ENCODE measurements around the gene IFI35. TPM values are rescaled to one million over a fixed set of nuclear protein-coding genes. Genes with fewer than 3 reads are reported as not detected.

IFI35 gene
- total RNA-seq, 4 donors from 2014 or later, result 1.3 to 11.0 (median 4.0) TPM

GRCh38 chr17:43056051-43056450, 49.5 kb downstream of the IFI35 start:
- Histone ChIP-seq H3K36me3 (peaks cover 0 to 11% of the 10 kb centered on the region in 2 donors), H3K4me3 (no peak overlapping the region), H3K27ac (no peak overlapping the region), H3K9me3 (no peaks in the 10 kb centered on the region), H3K4me1 (no peaks in the 10 kb centered on the region), H3K27me3 (no peaks in the 10 kb centered on the region)
- ATAC-seq (no peak), DNase-seq (no peak)
- TF ChIP-seq, protein P1, sequence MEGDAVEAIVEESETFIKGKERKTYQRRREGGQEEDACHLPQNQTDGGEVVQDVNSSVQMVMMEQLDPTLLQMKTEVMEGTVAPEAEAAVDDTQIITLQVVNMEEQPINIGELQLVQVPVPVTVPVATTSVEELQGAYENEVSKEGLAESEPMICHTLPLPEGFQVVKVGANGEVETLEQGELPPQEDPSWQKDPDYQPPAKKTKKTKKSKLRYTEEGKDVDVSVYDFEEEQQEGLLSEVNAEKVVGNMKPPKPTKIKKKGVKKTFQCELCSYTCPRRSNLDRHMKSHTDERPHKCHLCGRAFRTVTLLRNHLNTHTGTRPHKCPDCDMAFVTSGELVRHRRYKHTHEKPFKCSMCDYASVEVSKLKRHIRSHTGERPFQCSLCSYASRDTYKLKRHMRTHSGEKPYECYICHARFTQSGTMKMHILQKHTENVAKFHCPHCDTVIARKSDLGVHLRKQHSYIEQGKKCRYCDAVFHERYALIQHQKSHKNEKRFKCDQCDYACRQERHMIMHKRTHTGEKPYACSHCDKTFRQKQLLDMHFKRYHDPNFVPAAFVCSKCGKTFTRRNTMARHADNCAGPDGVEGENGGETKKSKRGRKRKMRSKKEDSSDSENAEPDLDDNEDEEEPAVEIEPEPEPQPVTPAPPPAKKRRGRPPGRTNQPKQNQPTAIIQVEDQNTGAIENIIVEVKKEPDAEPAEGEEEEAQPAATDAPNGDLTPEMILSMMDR (IDR thresholded peaks at IDR 0.05 in 4 of 5, conservative IDR thresholded peaks at IDR 0.05 in 1 of 5), result no peak
- no peak for TF ChIP-seq POLR2A (IDR thresholded peaks at IDR 0.05)
- in situ Hi-C loops (cut with MboI; ENCODE audit: low sequenced_read_pairs in 4 of 4), result no loop called here
- intact Hi-C loops (cut with DNase I; ENCODE audit: low total_unique reads), result no loop called here

GRCh38 chr17:43062984-43063638, 56.5 kb downstream of the IFI35 start:
- Histone ChIP-seq H3K4me1 (no peaks in the 10 kb centered on the region), H3K27ac (no peak overlapping the region), H3K36me3 (no peaks in the 10 kb centered on the region), H3K9me3 (no peaks in the 10 kb centered on the region), H3K27me3 (no peaks in the 10 kb centered on the region), H3K4me3 (no peak overlapping the region)
- no peak for TF ChIP-seq POLR2A (IDR thresholded peaks at IDR 0.05)
- TF ChIP-seq, protein P1 (IDR thresholded peaks at IDR 0.05 in 4 of 5, conservative IDR thresholded peaks at IDR 0.05 in 1 of 5), result no peak
- DNase-seq (no peak), ATAC-seq (no peak)
- intact Hi-C loops (cut with DNase I; ENCODE audit: low total_unique reads) (no loop called here), in situ Hi-C loops (cut with MboI; ENCODE audit: low sequenced_read_pairs in 4 of 4) (no loop called here)

Other genes starting within 250 kb of the IFI35 start
- gene RAMP2, start 245.6 kb upstream of the IFI35 start, total RNA-seq, result 10 to 100 TPM; 17.5 to 31.2 (median 20.7) TPM
- gene VPS25, start 233.3 kb upstream of the IFI35 start, total RNA-seq, result 10 to 100 TPM; 44.8 to 54.6 (median 53.5) TPM
- not detected for gene WNK4, start 226.2 kb upstream of the IFI35 start, total RNA-seq
- gene COA3, start 208.1 kb upstream of the IFI35 start, total RNA-seq, result 100 to 1,000 TPM in 1 of 4 donors, 10 to 100 TPM in 3; 76.2 to 104 (median 86.8) TPM
- gene CNTD1, start 207.9 kb upstream of the IFI35 start, total RNA-seq, result not detected
- 100 to 1,000 TPM in 1 of 4 donors, 10 to 100 TPM in 3; 82.3 to 102 (median 88.0) TPM for gene BECN1, start 182.5 kb upstream of the IFI35 start, total RNA-seq
- 100 to 1,000 TPM in 1 of 4 donors, 10 to 100 TPM in 3; 84.2 to 101 (median 88.7) TPM for gene PSME3, start 173.4 kb upstream of the IFI35 start, total RNA-seq
- 1 to 10 TPM in 2 of 4 donors, under 1 TPM in 2; 0.81 to 1.2 (median 1.0) TPM for gene AOC2, start 162.2 kb upstream of the IFI35 start, total RNA-seq
- 1 to 10 TPM; 2.2 to 7.2 (median 4.2) TPM for gene AOC3, start 155.6 kb upstream of the IFI35 start, total RNA-seq
- gene G6PC1, start 106.0 kb upstream of the IFI35 start, total RNA-seq, result under 1 TPM in 2 of 4 donors, not detected in 2; 0.36 to 0.47 TPM
- 10 to 100 TPM; 21.4 to 30.1 (median 26.5) TPM for gene AARSD1, start 42.3 kb upstream of the IFI35 start, total RNA-seq
- gene PTGES3L, start 26.7 kb upstream of the IFI35 start, total RNA-seq, result 10 to 100 TPM; 29.1 to 68.3 (median 31.0) TPM
- 10 to 100 TPM; 13.8 to 19.8 (median 16.4) TPM for gene RUNDC1, start 26.2 kb upstream of the IFI35 start, total RNA-seq
- gene RPL27, start 8.4 kb upstream of the IFI35 start, total RNA-seq, result 1,000 to 10,000 TPM in 2 of 4 donors, 100 to 1,000 TPM in 2; 800 to 1,300 (median 1,077) TPM
- 10 to 100 TPM; 18.0 to 49.5 (median 35.8) TPM for gene VAT1, start 15.6 kb downstream of the IFI35 start, total RNA-seq
- gene RND2, start 18.4 kb downstream of the IFI35 start, total RNA-seq, result under 1 TPM in 3 of 4 donors, not detected in 1; 0.04 to 0.10 (median 0.10) TPM
- gene BRCA1, start 118.6 kb downstream of the IFI35 start, total RNA-seq, result 1 to 10 TPM; 2.8 to 4.8 (median 4.0) TPM
- gene NBR1, start 164.4 kb downstream of the IFI35 start, total RNA-seq, result 100 to 1,000 TPM; 135 to 162 (median 145) TPM
- gene TMEM106A, start 205.1 kb downstream of the IFI35 start, total RNA-seq, result 1 to 10 TPM in 3 of 4 donors, under 1 TPM in 1; 0.32 to 5.6 (median 2.5) TPM
- not detected for gene CCDC200, start 221.8 kb downstream of the IFI35 start, total RNA-seq
- gene RNU2-1, start 227.2 kb downstream of the IFI35 start, total RNA-seq, result not detected